Heart left ventricle (tissue), 16 donors: ENCODE results near the gene MCF2L. TPM values are rescaled to one million over a fixed set of nuclear protein-coding genes. Genes with fewer than 3 reads are reported as not detected.

Source experiments
- ATAC-seq, 4 donors: fragments of 200-7000 bp; cut with Tn5 transposase; one replicate each; pipeline ENCODE4 v1.9.1; 2020 to 2022; ENCODE audit warnings: moderate library complexity in 4 of 4, mild to moderate bottlenecking in 3 of 4, moderate number of reproducible peaks in 1 of 4
- DNase-seq, 5 donors: peaks; one replicate each; pipeline ENCODE4 v3.0.0-alpha.2; 2020
- H3K27ac ChIP-seq, 12 donors: fragments of 200-600 bp; sonication (generic) in 4 of 12; one replicate each; pipeline versions ENCODE4 v1.5.0 to v1.8.0; 2016 to 2022; ENCODE audit warnings: mild to moderate bottlenecking in 2 of 12
- H3K27me3 ChIP-seq, 9 donors: fragments of 200-600 bp; sonication (generic) in 2 of 9; one replicate each; pipeline versions ENCODE4 v1.5.1 to v1.8.0; 2016 to 2022; ENCODE audit warnings: mild to moderate bottlenecking in 3 of 9
- H3K36me3 ChIP-seq, 9 donors: fragments of 200-600 bp; sonication (generic) in 2 of 9; one replicate each; pipeline versions ENCODE4 v1.5.0 to v1.8.0; 2018 to 2022; ENCODE audit warnings: mild to moderate bottlenecking in 2 of 9
- H3K4me1 ChIP-seq, 12 donors: fragments of 200-600 bp; sonication (generic) in 4 of 12; one replicate each; pipeline versions ENCODE4 v1.5.0 to v1.8.0; 2016 to 2022; ENCODE audit warnings: mild to moderate bottlenecking in 3 of 12
- H3K4me3 ChIP-seq, 12 donors: fragments of 200-600 bp; sonication (generic) in 4 of 12; one replicate each; pipeline versions ENCODE4 v1.5.0 to v1.8.0; 2017 to 2022; ENCODE audit warnings: mild to moderate bottlenecking in 9 of 12, moderate library complexity in 4 of 12
- H3K9me3 ChIP-seq, 12 donors: fragments of 200-600 bp; sonication (generic) in 4 of 12; one replicate each; pipeline versions ENCODE4 v1.5.0 to v1.8.0; 2016 to 2022; ENCODE audit warnings: mild to moderate bottlenecking in 1 of 12
- POLR2A ChIP-seq, 2 donors: fragments of 450-650 bp; IDR thresholded peaks; one replicate each; pipeline ENCODE4 v1.6.1; 2017; ENCODE audit warnings: antibody characterized with exemption in 2 of 2, mild to moderate bottlenecking in 2 of 2, moderate library complexity in 2 of 2
- WGBS, 4 donors: extraction: QIAGEN DNeasy Blood & Tissue Kit in 2 of 4; methylation state at CpG; one replicate each; pipeline versions ENCODE4 v1.1.5 to v1.1.7; 2013 to 2018; 5-methylcytosine and 5-hydroxymethylcytosine counted together
- intact Hi-C, 10 donors: fragments of 100-400 bp; cut with DNase I; formaldehyde crosslinking; loops; one replicate each; pipeline versions ENCODE4 v1.11.1 to v1.14.2; 2022
- polyA plus RNA-seq, 2 donors: library from polyadenylated mRNA; stranded (reverse); fragments of 200-250 nt; gene quantifications; one replicate each; pipeline ENCODE4 v1.2.3, GENCODE V29; 2013
- total RNA-seq, 9 donors: library from RNA; depleted of rRNA in 2 of 9; stranded (reverse); fragments of >200 nt in 2 of 9; fragmentation: NEBNext Ultra II Directional in 3 of 9; extraction: Animal tissue kit (Norgen Biotek cat#: 25700) in 3 of 9; gene quantifications; one replicate each; pipeline versions ENCODE4 v1.1.0 to v1.2.4, GENCODE V29; 2016 to 2023
- TF ChIP-seq, protein P1 (sequence below), 12 donors: fragments of 200-600 bp; sonication (generic) in 4 of 12; IDR thresholded peaks; one replicate each; pipeline versions ENCODE4 v1.5.0 to v1.8.0; 2018 to 2022; ENCODE audit warnings: antibody characterized with exemption in 12 of 12, mild to moderate bottlenecking in 5 of 12
- donor health status: ischemic (EF 13 %, LVEDD 7.1; RV severe dilation, severe dysfunction).
- donor health status: healthy with polysubstance abuse.
- donor health status: DM: no; HTN: yes; CAD: no.
- donor health status: DM: no; HTN: no; CAD: no.
- donor health status: ischemic (EF 25% LVEDD 6.9; RV normal size, moderate dysfunction).
- donor health status: ischemic (EF 25% LVEDD 5.7; RV mildly dilated, moderate dysfunction).
- donor health status: healthy.
- donor health status: DM: yes; HTN: yes; CAD: no.
- donor health status: ischemic (EF 35%, LVEDD 5.7; RV mildly dilated, moderate dysfunction).
- donor health status: nonischemic (EF 11% LVEDD 7.7; RV severe dilation, severe dysfunction).
- donor health status: DM: yes; HTN: yes; CAD: no.
- donor health status: PGD.
- donor health status: ischemic (EF 29% LVEDD 5.4; RV normal size, mild dysfunction).
- donor health status: nonischemic (EF 23%, LVEDD 6.1; RV moderate dilation, normal function).

The MCF2L gene
- total and polyA plus RNA-seq, 11 donors, result 26.0 to 61.0 (median 42.7) TPM

DNA sequence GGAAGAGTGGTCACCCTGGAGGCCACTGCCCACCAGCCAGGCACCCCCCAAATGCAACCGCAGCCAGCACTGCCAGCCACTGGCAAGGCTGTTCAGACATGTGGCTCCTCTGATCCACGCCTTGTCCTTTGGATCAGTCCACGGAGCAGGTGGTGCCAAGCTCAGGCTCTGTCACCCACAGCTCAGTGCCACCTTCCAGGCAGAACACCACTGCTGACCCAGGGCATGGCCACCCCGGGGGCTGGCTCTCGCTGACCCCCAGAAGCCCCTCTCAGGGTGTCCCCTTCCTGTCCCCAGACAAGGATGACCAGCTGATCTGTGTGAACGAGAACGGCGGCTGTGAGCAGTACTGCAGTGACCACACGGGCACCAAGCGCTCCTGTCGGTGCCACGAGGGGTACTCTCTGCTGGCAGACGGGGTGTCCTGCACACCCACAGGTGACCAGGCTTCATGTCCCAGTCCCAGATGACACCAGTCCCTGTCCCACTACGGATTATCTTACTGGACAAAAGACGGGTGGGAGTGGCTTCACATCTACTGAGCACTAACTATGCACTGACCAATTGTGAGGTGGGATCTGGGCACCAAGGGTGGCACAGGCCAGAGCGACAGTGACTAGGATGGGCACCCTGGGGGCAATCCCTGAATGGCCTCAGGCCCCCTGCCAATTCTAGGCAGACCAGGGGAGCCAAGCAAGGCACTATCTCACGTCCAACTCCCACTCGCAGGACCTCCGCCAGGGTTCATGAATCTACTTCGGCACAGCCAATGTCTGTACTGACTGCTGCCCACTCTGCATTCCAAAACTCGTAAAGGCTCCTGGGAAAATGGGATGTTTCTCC is 146.6 kb downstream of the MCF2L start:
- no peak overlapping the region for H3K27ac ChIP-seq
- 76 to 87% (median 82%) methylated on average over 9 to 21 of the region's 21 CpGs for WGBS, 4 donors
- DNase-seq (peak in 1 of 5 donors; percentile 11), ATAC-seq (no peak)
- intact Hi-C loops, result no loop called here
- H3K4me3 ChIP-seq, result no peak overlapping the region
- no peak for TF ChIP-seq POLR2A (IDR thresholded peaks at IDR 0.05)
- TF ChIP-seq, protein P1, sequence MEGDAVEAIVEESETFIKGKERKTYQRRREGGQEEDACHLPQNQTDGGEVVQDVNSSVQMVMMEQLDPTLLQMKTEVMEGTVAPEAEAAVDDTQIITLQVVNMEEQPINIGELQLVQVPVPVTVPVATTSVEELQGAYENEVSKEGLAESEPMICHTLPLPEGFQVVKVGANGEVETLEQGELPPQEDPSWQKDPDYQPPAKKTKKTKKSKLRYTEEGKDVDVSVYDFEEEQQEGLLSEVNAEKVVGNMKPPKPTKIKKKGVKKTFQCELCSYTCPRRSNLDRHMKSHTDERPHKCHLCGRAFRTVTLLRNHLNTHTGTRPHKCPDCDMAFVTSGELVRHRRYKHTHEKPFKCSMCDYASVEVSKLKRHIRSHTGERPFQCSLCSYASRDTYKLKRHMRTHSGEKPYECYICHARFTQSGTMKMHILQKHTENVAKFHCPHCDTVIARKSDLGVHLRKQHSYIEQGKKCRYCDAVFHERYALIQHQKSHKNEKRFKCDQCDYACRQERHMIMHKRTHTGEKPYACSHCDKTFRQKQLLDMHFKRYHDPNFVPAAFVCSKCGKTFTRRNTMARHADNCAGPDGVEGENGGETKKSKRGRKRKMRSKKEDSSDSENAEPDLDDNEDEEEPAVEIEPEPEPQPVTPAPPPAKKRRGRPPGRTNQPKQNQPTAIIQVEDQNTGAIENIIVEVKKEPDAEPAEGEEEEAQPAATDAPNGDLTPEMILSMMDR (IDR thresholded peaks at IDR 0.05), result no peak
- H3K27me3 ChIP-seq, result peaks cover 0 to 12% (median 5%) of the 10 kb centered on the region in 9 donors
- H3K4me1 ChIP-seq, result peaks cover 0 to 5% (median 4%) of the 10 kb centered on the region in 12 donors
- H3K36me3 ChIP-seq, result no peaks in the 10 kb centered on the region
- no peaks in the 10 kb centered on the region for H3K9me3 ChIP-seq

DNA sequence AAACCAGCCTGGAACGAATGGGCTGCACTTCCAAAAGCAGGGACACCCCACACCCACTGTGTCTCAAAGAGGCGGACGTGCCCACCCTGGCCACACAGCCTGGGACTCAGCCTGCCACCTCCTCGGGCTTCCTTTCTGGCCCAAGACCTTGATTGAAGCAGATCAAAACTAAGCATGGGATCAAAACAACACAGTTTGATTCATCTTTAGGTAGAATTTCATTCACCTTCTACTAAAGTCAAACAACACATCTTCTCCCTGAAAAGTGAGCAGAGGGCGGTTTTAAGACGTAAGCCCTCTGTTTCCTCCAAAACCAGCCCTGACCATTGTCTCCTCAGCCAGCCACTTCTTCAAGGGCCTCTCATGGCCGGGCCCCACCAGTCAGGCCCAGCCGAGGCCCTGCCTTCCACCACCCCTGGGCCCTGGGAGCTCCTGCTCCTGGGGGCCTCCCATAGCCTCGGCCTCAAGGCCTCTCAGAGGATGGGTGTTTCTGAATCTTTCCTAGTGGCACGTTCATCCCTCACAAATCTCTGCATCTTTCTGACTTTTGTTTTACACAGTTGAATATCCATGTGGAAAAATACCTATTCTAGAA is 147.3 kb downstream of the MCF2L start:
- DNase-seq (no peak), ATAC-seq (no peak)
- TF ChIP-seq, protein P1 (IDR thresholded peaks at IDR 0.05), result no peak
- no peak for TF ChIP-seq POLR2A (IDR thresholded peaks at IDR 0.05)
- Histone ChIP-seq H3K27ac (no peak overlapping the region), H3K27me3 (peaks cover 0 to 6% (median 0%) of the 10 kb centered on the region in 9 donors), H3K36me3 (no peaks in the 10 kb centered on the region), H3K4me1 (no peaks in the 10 kb centered on the region), H3K4me3 (no peak overlapping the region), H3K9me3 (no peaks in the 10 kb centered on the region)
- intact Hi-C loops, result no loop called here
- 86 to 89% (median 88%) methylated on average over 10 of the region's 10 CpGs for WGBS, 4 donors

DNA sequence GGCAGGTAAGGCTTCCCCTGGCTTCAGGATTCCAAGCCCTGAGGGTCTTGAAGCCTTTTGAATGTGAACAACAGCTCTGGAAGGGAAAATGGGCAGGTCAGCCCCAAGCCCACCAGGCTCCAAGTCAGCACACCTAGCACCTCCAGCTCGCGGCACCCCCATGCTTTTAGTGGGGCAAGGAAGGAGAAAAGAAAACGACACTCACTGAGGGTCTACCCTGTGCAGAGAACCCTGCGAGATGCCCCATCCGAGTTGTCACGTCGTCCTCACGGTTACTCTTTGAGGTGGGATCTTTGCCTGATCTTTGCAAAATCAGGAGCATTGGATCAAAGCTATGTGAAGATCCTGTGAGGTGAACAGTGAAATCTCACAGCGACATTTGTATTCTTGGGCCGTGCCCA is 147.9 kb downstream of the MCF2L start:
- peaks cover 0 to 3% (median 0%) of the 10 kb centered on the region in 9 donors for H3K27me3 ChIP-seq
- H3K4me3 ChIP-seq, result no peak overlapping the region
- no peaks in the 10 kb centered on the region for H3K4me1 ChIP-seq
- intact Hi-C loops, result no loop called here
- TF ChIP-seq, protein P1 (IDR thresholded peaks at IDR 0.05), result no peak
- TF ChIP-seq POLR2A (IDR thresholded peaks at IDR 0.05), result no peak
- H3K27ac ChIP-seq, result no peak overlapping the region
- peak in 1 of 5 donors; percentile 10 for DNase-seq
- 85 to 95% (median 90%) methylated on average over 10 of the region's 10 CpGs for WGBS, 4 donors
- ATAC-seq, result no peak
- H3K9me3 ChIP-seq, result no peaks in the 10 kb centered on the region
- no peaks in the 10 kb centered on the region for H3K36me3 ChIP-seq

GRCh38 chr13:113117335-113117872 is 148.4 kb downstream of the MCF2L start:
- Histone ChIP-seq H3K4me3 (no peak overlapping the region), H3K27ac (no peak overlapping the region), H3K36me3 (no peaks in the 10 kb centered on the region), H3K27me3 (no peaks in the 10 kb centered on the region), H3K4me1 (no peaks in the 10 kb centered on the region), H3K9me3 (no peaks in the 10 kb centered on the region)
- WGBS, 4 donors, result 86 to 94% (median 91%) methylated on average over 22 to 26 of the region's 26 CpGs
- peak in 1 of 5 donors; percentile 14 for DNase-seq
- TF ChIP-seq POLR2A (IDR thresholded peaks at IDR 0.05), result no peak
- TF ChIP-seq, protein P1 (IDR thresholded peaks at IDR 0.05), result no peak
- intact Hi-C loops, result no loop called here
- ATAC-seq, result no peak
